Measurements from ENCODE around the gene S100A8.

DNA sequence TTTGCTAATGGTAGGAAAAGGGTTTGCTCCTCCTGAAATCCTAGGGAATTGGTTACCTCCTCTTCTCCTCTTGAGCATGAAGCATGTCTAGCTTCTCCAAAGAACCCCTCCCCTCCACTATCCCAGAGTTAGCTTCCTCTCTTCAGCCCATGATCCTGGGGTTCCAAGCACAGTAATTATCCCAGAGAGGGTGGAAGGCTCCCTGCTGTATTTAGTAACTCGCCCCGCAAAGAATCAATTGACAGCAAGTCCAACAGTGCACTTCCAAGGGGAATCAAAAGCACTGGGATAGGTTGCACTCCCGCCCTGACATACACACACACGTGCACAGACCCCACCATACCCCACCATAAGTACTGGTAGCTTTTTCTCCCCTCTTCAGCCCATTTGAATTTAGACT lies 3.1 kb downstream of the S100A8 start:
- TF ChIP-seq, protein P1, sequence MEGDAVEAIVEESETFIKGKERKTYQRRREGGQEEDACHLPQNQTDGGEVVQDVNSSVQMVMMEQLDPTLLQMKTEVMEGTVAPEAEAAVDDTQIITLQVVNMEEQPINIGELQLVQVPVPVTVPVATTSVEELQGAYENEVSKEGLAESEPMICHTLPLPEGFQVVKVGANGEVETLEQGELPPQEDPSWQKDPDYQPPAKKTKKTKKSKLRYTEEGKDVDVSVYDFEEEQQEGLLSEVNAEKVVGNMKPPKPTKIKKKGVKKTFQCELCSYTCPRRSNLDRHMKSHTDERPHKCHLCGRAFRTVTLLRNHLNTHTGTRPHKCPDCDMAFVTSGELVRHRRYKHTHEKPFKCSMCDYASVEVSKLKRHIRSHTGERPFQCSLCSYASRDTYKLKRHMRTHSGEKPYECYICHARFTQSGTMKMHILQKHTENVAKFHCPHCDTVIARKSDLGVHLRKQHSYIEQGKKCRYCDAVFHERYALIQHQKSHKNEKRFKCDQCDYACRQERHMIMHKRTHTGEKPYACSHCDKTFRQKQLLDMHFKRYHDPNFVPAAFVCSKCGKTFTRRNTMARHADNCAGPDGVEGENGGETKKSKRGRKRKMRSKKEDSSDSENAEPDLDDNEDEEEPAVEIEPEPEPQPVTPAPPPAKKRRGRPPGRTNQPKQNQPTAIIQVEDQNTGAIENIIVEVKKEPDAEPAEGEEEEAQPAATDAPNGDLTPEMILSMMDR (optimal IDR thresholded peaks at IDR 0.05 in 1 of 3, IDR thresholded peaks at IDR 0.05 in 1 of 3, conservative IDR thresholded peaks at IDR 0.05 in 1 of 3; ENCODE audit: extremely low read depth in 1 of 3, insufficient read depth in 2 of 3, low read length in 3 of 3) = no peak
- no peak for TF ChIP-seq EZH2 (IDR thresholded peaks at IDR 0.05; ENCODE audit: low read length)

Data from keratinocyte (primary cell).